BLaER1 treated with 17β-estradiol and CSF1 and Interleukin-3, amounts not matched to agents 10 nM and 100 nM (cell line): Measurements from ENCODE around the gene TNFAIP3.

Experiments
- H3K27ac ChIP-seq, 11 experiments: shearing (Covaris generic); formaldehyde crosslinking; 2 replicates each; pipeline ENCODE4 v1.8.1; 2022
- H3K27me3 ChIP-seq, 11 experiments: shearing (Covaris generic); formaldehyde crosslinking; 2 replicates each; pipeline ENCODE4 v1.8.1; 2022
- H3K36me3 ChIP-seq, 11 experiments: shearing (Covaris generic); formaldehyde crosslinking; 2 replicates each; pipeline ENCODE4 v1.8.1; 2022
- H3K4me1 ChIP-seq, 10 experiments: shearing (Covaris generic); formaldehyde crosslinking; 2 replicates each; pipeline ENCODE4 v1.8.1; 2022
- H3K4me2 ChIP-seq, 11 experiments: shearing (Covaris generic); formaldehyde crosslinking; 2 replicates each; pipeline ENCODE4 v1.8.1; 2022
- H3K4me3 ChIP-seq, 10 experiments: shearing (Covaris generic); formaldehyde crosslinking; 2 replicates each; pipeline ENCODE4 v1.8.1; 2022
- H3K9ac ChIP-seq, 11 experiments: shearing (Covaris generic); formaldehyde crosslinking; 2 replicates each; pipeline ENCODE4 v1.8.1; 2022
- H3K9me3 ChIP-seq, 11 experiments: shearing (Covaris generic); formaldehyde crosslinking; replicated peaks in 1 of 11; 2 replicates each; pipeline ENCODE4 v1.8.1; 2022
- H4K20me1 ChIP-seq, 11 experiments: shearing (Covaris generic); formaldehyde crosslinking; 2 replicates each; pipeline ENCODE4 v1.8.1; 2022
- Cebpa-rat ChIP-seq, 11 experiments: shearing (Covaris generic); IDR thresholded peaks; 2 replicates each; pipeline ENCODE4 v1.8.1; 2022

The TNFAIP3 gene

GRCh38 chr6:137902699-137903098 lies 35.6 kb downstream of the TNFAIP3 start:
- H3K27ac ChIP-seq = no peak overlapping the region
- peaks cover 13 to 24% (median 18%) of the 10 kb centered on the region in 10 experiments for H3K4me1 ChIP-seq
- H3K9me3 ChIP-seq = peaks cover 0 to 5% (median 0%) of the 10 kb centered on the region in 11 experiments; a peak in 3 of 22 replicates
- TF ChIP-seq Cebpa-rat (IDR thresholded peaks at IDR 0.05) = no peak
- H3K36me3 ChIP-seq = no peaks in the 10 kb centered on the region
- no peak overlapping the region for H3K4me3 ChIP-seq
- no peaks in the 10 kb centered on the region for H3K27me3 ChIP-seq
- H3K9ac ChIP-seq = no peak overlapping the region
- no peaks in the 10 kb centered on the region for H4K20me1 ChIP-seq
- no peak overlapping the region for H3K4me2 ChIP-seq

DNA sequence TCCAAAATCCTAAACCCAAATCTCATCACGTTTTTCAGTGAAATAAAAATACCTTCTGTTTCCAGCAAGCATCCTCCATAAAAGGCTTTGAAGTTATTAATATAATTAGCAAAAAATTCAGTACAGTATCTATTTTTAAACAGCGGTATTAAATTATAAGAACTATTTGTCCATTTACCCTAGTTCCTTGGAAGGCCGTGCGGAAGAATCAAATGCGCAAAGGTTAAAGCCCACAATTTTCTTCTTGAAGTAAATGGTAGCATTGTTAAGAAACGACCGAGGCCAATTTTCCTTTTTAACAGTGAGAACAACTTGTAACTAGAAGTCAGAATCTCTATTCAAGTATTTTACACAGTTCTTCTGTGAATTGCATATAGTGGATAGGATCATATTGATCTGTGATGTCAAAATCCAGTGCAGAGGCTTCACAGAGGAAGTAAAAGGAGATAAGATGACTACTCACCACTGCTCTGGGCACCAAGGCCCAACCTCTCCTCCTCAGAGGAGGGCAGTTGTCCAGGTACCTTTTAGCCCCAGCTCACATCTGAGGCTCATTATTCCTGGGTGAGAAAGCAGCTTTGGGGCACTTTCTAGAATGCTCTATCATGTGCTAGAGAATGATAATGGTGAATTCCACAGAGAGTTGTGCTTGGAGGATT lies 36.3 kb downstream of the TNFAIP3 start:
- TF ChIP-seq Cebpa-rat (IDR thresholded peaks at IDR 0.05) = no peak
- Histone ChIP-seq H3K9ac (no peak overlapping the region), H3K27ac (no peak overlapping the region), H3K27me3 (no peaks in the 10 kb centered on the region), H3K36me3 (no peaks in the 10 kb centered on the region), H3K9me3 (peaks cover 0 to 4% (median 0%) of the 10 kb centered on the region in 11 experiments; a peak in 3 of 22 replicates), H3K4me1 (peaks cover 14 to 27% (median 22%) of the 10 kb centered on the region in 10 experiments), H3K4me2 (0 out of 22 replicates have a peak overlapping the region, but pooled peaks of 1 of the 11 experiments have one; percentile 55), H3K4me3 (no peak overlapping the region), H4K20me1 (no peaks in the 10 kb centered on the region)

DNA sequence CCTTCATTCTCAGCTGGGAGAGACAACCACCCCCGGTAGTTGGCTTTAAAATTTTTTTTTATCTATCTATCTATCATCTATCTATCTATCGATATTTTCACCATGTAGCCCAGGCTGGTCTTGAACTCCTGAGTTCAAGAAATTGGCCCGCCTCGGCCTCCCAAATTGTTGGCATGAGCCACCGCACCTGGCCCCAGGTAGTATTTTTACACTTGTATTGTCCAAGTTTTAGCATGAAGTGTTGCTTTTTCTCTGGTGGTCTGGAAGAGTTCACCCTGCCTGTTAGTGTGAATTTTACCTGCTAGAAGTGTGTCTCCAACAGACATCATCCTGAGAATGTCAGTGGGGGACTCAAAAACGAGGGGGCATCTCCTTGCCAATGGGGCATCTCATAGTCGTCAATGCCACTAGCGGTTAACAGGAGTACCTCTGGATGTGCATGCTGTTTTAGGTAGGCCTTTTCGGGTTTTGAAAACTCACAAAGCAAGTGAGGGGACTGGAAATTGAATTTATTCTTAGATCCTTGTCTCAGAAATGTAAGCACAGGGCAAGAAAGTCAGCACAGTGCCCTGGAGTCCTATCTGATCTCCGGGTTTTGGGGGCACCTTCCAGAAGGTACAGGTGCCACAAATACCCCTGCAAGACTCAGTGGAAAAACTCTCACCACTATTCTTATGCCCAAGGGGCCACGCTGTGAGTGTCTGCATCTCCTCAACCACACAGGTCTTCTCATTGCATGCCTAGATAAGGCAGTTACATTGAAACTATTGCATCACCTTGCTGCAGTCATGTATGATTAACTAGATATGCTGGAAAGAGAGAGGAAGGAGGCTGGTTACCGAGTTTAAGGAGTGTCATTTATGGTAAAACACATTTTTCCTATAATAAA lies 37.1 kb downstream of the TNFAIP3 start:
- Histone ChIP-seq H3K27me3 (no peaks in the 10 kb centered on the region), H3K9me3 (peaks cover 0 to 3% (median 0%) of the 10 kb centered on the region in 11 experiments; a peak in 1 of 22 replicates), H3K4me1 (peaks cover 22 to 35% (median 30%) of the 10 kb centered on the region in 10 experiments), H3K4me3 (no peak overlapping the region), H3K36me3 (no peaks in the 10 kb centered on the region), H3K4me2 (peak overlapping the region; percentile 1 to 66 (median 50); a peak in 19 of 22 replicates), H3K9ac (no peak overlapping the region), H3K27ac (peak overlapping the region in 3 of 11 experiments; percentile 4 to 27 (median 10); a peak in 3 of 22 replicates), H4K20me1 (no peaks in the 10 kb centered on the region)
- TF ChIP-seq Cebpa-rat (IDR thresholded peaks at IDR 0.05) = peak in 7 of 11 experiments; percentile 44 to 84 (median 66); a peak in 11 of 22 replicates

- Histone ChIP-seq H3K9ac (no peak overlapping the region), H3K4me3 (no peak overlapping the region), H3K4me1 (peaks cover 26 to 43% (median 37%) of the 10 kb centered on the region in 10 experiments), H3K36me3 (no peaks in the 10 kb centered on the region), H3K9me3 (no peaks in the 10 kb centered on the region; a peak in 1 of 22 replicates), H3K4me2 (peak overlapping the region; percentile 20 to 71 (median 50); a peak in 20 of 22 replicates), H3K27ac (peak overlapping the region in 4 of 11 experiments; percentile 10 to 50 (median 28); a peak in 5 of 22 replicates), H4K20me1 (no peaks in the 10 kb centered on the region), H3K27me3 (no peaks in the 10 kb centered on the region)
- TF ChIP-seq Cebpa-rat (IDR thresholded peaks at IDR 0.05) = no peak; a peak in 2 of 22 replicates
Observed at GRCh38 chr6:137904822-137905617, 38.0 kb downstream of the TNFAIP3 start.

DNA sequence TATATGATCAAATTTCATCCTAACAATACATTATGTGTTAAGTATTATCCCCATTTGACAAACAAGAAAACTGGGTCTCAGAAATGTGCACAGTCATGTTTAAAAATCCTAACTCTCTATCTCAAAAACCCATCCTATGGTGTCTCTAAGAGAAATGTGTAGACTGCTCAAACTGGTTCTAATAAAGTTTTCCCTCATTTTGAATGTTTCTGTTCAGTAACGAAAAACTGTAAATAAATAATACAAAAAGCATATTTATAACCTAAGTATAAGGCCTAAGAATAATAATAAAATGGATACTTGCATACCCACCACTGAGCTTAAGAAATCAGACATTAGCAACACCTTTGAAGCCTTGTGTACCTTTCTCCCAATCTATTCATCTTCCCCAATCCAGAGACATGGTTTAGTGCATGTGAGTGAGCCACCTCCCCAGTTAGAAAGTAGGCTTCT lies 39.0 kb downstream of the TNFAIP3 start:
- H3K4me2 ChIP-seq = no peak overlapping the region
- no peaks in the 10 kb centered on the region for H4K20me1 ChIP-seq
- TF ChIP-seq Cebpa-rat (IDR thresholded peaks at IDR 0.05) = no peak
- no peaks in the 10 kb centered on the region; a peak in 1 of 22 replicates for H3K9me3 ChIP-seq
- no peaks in the 10 kb centered on the region for H3K36me3 ChIP-seq
- H3K4me3 ChIP-seq = no peak overlapping the region
- peaks cover 35 to 53% (median 47%) of the 10 kb centered on the region in 10 experiments for H3K4me1 ChIP-seq
- H3K27ac ChIP-seq = no peak overlapping the region
- no peaks in the 10 kb centered on the region for H3K27me3 ChIP-seq
- H3K9ac ChIP-seq = no peak overlapping the region

- TF ChIP-seq Cebpa-rat (IDR thresholded peaks at IDR 0.05) = no peak
- Histone ChIP-seq H3K9me3 (no peaks in the 10 kb centered on the region), H3K27me3 (no peaks in the 10 kb centered on the region), H3K4me2 (no peak overlapping the region), H3K36me3 (no peaks in the 10 kb centered on the region), H3K27ac (no peak overlapping the region), H4K20me1 (no peaks in the 10 kb centered on the region), H3K4me3 (no peak overlapping the region), H3K9ac (no peak overlapping the region), H3K4me1 (peaks cover 46 to 65% (median 59%) of the 10 kb centered on the region in 10 experiments)
Observed at GRCh38 chr6:137907170-137907569, 40.1 kb downstream of the TNFAIP3 start.

GRCh38 chr6:137909533-137909932 lies 42.5 kb downstream of the TNFAIP3 start:
- Histone ChIP-seq H3K4me3 (no peak overlapping the region), H3K27ac (peak overlapping the region in 3 of 11 experiments; percentile 13 to 70 (median 38); a peak in 4 of 22 replicates), H3K27me3 (no peaks in the 10 kb centered on the region), H3K4me1 (peaks cover 45 to 69% (median 54%) of the 10 kb centered on the region in 10 experiments), H3K9me3 (peaks cover 13 to 18% (median 16%) of the 10 kb centered on the region in 11 experiments), H3K9ac (no peak overlapping the region), H4K20me1 (no peaks in the 10 kb centered on the region), H3K36me3 (no peaks in the 10 kb centered on the region), H3K4me2 (peak overlapping the region in 9 of 11 experiments; percentile 53 to 88 (median 73); a peak in 19 of 22 replicates)
- TF ChIP-seq Cebpa-rat (IDR thresholded peaks at IDR 0.05) = no peak

DNA sequence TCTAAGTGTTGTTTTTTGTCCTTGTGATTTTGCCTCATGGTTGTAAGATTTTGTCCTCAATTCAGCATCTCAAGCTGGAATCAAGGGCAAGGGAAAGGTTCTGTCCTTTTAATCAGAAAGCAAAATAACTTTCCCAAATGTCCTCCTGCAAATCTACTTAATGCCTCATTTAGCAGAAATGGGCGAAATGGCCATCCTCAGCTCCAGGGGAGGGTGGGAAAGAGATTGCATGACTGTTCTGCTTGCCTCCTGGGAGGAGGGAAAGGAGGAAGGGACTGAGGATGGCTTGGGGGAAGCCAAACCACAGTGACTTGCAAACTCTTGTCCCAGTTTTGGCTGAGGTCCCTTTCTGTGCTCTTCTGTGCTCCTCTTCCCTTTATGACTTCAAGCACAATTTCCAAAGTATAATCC lies 43.4 kb downstream of the TNFAIP3 start:
- H3K9me3 ChIP-seq = peaks cover 13 to 20% (median 16%) of the 10 kb centered on the region in 11 experiments
- no peak for TF ChIP-seq Cebpa-rat (IDR thresholded peaks at IDR 0.05)
- H3K27me3 ChIP-seq = no peaks in the 10 kb centered on the region
- no peaks in the 10 kb centered on the region for H4K20me1 ChIP-seq
- H3K27ac ChIP-seq = peak overlapping the region in 9 of 11 experiments; percentile 53 to 70 (median 56); a peak in 16 of 22 replicates
- peak overlapping the region; percentile 38 to 88 (median 58) for H3K4me2 ChIP-seq
- H3K4me1 ChIP-seq = peaks cover 45 to 69% (median 54%) of the 10 kb centered on the region in 10 experiments
- H3K9ac ChIP-seq = peak overlapping the region in 1 of 11 experiments; percentile 31; a peak in 2 of 22 replicates
- H3K36me3 ChIP-seq = no peaks in the 10 kb centered on the region
- no peak overlapping the region for H3K4me3 ChIP-seq
